K562 (cell line): ENCODE data around the gene NOP16.

Source experiments
- BRD4 ChIP-seq: fragments of 200-600 bp; sonication (generic); IDR thresholded peaks from 2 replicates; pipeline ENCODE4 v1.6.1; 2017; ENCODE audit warnings: inconsistent platforms
- EP300 ChIP-seq: IDR thresholded peaks from 2 replicates; pipeline ENCODE4 v1.6.1; 2012; ENCODE audit warnings: low read length, improper control_type of control experiment
- GTF3C2 ChIP-seq: IDR thresholded peaks from 3 replicates; pipeline ENCODE4 v1.6.1; 2011; ENCODE audit warnings: borderline replicate concordance, mild to moderate bottlenecking, moderate library complexity; ENCODE audit not compliant: insufficient read length; ENCODE audit errors: extremely low read depth
- HNRNPK ChIP-seq: fragments of 200-400 bp; formaldehyde crosslinking; IDR thresholded peaks from one replicate; pipeline ENCODE4 v1.6.1; 2018; ENCODE audit warnings: mild to moderate bottlenecking, low read depth, low read length; ENCODE audit not compliant: poor library complexity, severe bottlenecking
- POLR2AphosphoS2 ChIP-seq: IDR thresholded peaks from 2 replicates; pipeline ENCODE4 v1.6.1; 2012; ENCODE audit warnings: low read length, improper control_type of control experiment
- POLR2AphosphoS5 ChIP-seq: IDR thresholded peaks from 2 replicates; pipeline ENCODE4 v1.6.1; 2011; ENCODE audit warnings: mild to moderate bottlenecking, low read depth, low read length, moderate library complexity; ENCODE audit not compliant: control insufficient read depth, insufficient read depth
- SP1 ChIP-seq: sonication (generic); formaldehyde crosslinking; IDR thresholded peaks from 2 replicates; pipeline ENCODE4 v1.8.1; 2022; ENCODE audit warnings: mild to moderate bottlenecking, missing genetic modification reagents
- TEAD4 ChIP-seq, 2 experiments: sonication (generic) in 1 of 2; formaldehyde crosslinking in 1 of 2; IDR thresholded peaks; 2 replicates each; pipeline versions ENCODE4 v1.6.1 to v1.8.0; 2012 to 2022; ENCODE audit warnings: borderline replicate concordance in 1 of 2, inconsistent platforms in 1 of 2, low read length in 1 of 2, mild to moderate bottlenecking in 1 of 2, missing genetic modification reagents in 1 of 2
- ZBTB49 ChIP-seq: sonication (generic); formaldehyde crosslinking; IDR thresholded peaks from 2 replicates; pipeline ENCODE4 v1.8.0; 2022; ENCODE audit warnings: missing genetic modification reagents, mild to moderate bottlenecking, borderline replicate concordance
- ZNF311 ChIP-seq: fragments of 250-450 bp; sonication (Bioruptor Pico); IDR thresholded peaks from 2 replicates; pipeline ENCODE4 v1.4.0; 2020; ENCODE audit warnings: mild to moderate bottlenecking, moderate library complexity
- ZNF512 ChIP-seq: IDR thresholded peaks from 2 replicates; pipeline ENCODE4 v1.6.1; 2016; ENCODE audit warnings: missing genetic modification characterization, missing compliant biosample characterization
- TF ChIP-seq, protein P1 (sequence below), 3 experiments: IDR thresholded peaks in 2 of 3; conservative IDR thresholded peaks in 1 of 3; 2 replicates each; pipeline ENCODE4 v1.5.1; 2011 to 2012; ENCODE audit warnings: low read length in 3 of 3, mild to moderate bottlenecking in 3 of 3, control low read depth in 2 of 3, improper control_type of control experiment in 1 of 3, inconsistent platforms in 1 of 3, low read depth in 1 of 3, mixed read lengths in 1 of 3, moderate library complexity in 1 of 3; ENCODE audit not compliant: insufficient read depth in 2 of 3
- TF ChIP-seq, protein P2 (sequence below): sonication (generic); formaldehyde crosslinking; IDR thresholded peaks from 2 replicates; pipeline ENCODE4 v1.9.0; 2022; ENCODE audit warnings: mild to moderate bottlenecking, missing genetic modification reagents

- TF ChIP-seq HNRNPK (no peak), SP1 (CRISPR knock-in tag) (no peak), ZBTB49 (CRISPR knock-in tag) (no peak), POLR2AphosphoS2 (no peak), BRD4 (no peak), EP300 (no peak), TEAD4 (IDR thresholded peaks at IDR 0.05; ENCODE audit: low read length) (no peak), TEAD4 (CRISPR knock-in tag; IDR thresholded peaks at IDR 0.05; ENCODE audit: borderline replicate concordance) (no peak), ZNF311 (CRISPR knock-in tag) (no peak), GTF3C2 (no peak), ZNF512 (tag) (no peak), POLR2AphosphoS5 (no peak)
- TF ChIP-seq, protein P1, sequence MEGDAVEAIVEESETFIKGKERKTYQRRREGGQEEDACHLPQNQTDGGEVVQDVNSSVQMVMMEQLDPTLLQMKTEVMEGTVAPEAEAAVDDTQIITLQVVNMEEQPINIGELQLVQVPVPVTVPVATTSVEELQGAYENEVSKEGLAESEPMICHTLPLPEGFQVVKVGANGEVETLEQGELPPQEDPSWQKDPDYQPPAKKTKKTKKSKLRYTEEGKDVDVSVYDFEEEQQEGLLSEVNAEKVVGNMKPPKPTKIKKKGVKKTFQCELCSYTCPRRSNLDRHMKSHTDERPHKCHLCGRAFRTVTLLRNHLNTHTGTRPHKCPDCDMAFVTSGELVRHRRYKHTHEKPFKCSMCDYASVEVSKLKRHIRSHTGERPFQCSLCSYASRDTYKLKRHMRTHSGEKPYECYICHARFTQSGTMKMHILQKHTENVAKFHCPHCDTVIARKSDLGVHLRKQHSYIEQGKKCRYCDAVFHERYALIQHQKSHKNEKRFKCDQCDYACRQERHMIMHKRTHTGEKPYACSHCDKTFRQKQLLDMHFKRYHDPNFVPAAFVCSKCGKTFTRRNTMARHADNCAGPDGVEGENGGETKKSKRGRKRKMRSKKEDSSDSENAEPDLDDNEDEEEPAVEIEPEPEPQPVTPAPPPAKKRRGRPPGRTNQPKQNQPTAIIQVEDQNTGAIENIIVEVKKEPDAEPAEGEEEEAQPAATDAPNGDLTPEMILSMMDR (IDR thresholded peaks at IDR 0.05 in 2 of 3, conservative IDR thresholded peaks at IDR 0.05 in 1 of 3; ENCODE audit: insufficient read depth in 2 of 3, low read depth in 1 of 3, low read length in 3 of 3) = peak; percentile 39 to 56 (median 45)
- TF ChIP-seq, protein P2, sequence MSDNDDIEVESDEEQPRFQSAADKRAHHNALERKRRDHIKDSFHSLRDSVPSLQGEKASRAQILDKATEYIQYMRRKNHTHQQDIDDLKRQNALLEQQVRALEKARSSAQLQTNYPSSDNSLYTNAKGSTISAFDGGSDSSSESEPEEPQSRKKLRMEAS (CRISPR knock-in tag) = 0 out of 2 replicates have a peak, but pooled peaks have one; percentile 16
Observed at GRCh38 chr5:176405656-176406435, 17.4 kb upstream of the NOP16 start.
